Measurements from ENCODE around the gene PHC2.

PHC2 gene

GRCh38 chr1:33331444-33332356 is 99.2 kb downstream of the PHC2 start:
- no peak for DNase-seq (ENCODE audit: low spot score)

GRCh38 chr1:33330906-33331305 is 100.0 kb downstream of the PHC2 start:
- no peak for DNase-seq (ENCODE audit: low spot score)

DNA sequence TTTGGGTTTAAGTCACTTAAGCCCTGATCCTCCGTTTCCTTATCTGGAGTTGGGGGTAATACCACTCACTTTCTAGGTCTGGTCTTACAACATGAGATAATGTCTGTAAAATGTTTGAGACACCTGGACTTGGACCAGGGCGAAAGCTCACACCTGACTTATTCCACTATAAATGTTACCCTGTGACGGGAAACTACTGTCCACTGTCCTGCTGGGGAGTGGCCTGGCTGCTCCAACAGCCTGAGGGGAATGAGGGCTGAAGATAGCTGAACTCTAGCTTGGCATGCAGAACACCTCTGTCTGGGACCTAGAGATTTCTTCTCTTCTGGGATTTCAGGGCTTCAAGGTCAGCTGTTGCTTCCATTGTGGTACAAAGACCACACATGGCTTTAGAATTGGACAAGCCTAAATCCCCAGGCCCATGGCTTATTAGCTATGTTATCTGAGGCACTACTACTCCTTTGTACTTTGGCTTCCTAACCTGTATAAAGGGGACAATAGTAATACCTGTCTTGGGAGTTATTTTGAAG is 100.5 kb downstream of the PHC2 start:
- DNase-seq (ENCODE audit: low spot score), result no peak

DNA sequence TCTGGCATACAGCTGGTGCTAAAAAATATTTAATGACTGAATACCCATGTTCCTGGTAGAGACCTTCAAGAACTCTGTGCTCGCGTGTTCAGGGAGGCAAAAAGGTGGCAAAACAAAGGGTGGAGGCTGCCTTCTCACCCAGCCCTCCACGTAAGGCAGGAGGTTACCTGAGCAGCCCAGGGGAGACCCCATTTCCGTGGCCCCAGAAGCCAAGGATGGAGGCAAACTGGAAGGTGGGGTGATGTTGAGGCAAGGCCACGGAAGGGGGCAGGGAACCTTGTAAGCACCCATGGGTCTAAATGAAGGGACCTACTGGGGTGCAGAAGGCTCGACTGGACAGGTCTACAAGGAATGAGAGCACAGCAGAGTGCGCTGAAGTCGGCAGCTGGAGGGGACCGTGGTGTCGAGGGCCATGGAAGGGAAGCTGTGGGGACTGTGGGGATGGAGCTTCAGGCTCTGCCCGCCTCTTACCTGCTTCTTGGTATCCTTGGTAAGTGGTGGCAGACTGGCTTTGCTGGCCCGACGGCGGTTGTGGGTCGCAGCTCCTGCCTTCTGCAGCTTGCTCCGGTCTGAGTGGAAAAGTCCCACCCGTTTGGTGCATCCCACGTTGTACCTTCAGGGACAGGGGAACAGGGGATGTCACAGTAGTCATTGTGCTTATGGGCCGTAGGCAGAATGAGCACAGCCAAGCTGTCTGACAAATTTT is 101.1 kb downstream of the PHC2 start:
- no peak for DNase-seq (ENCODE audit: low spot score)

GRCh38 chr1:33328817-33329216 is 102.1 kb downstream of the PHC2 start:
- no peak for DNase-seq (ENCODE audit: low spot score)

DNA sequence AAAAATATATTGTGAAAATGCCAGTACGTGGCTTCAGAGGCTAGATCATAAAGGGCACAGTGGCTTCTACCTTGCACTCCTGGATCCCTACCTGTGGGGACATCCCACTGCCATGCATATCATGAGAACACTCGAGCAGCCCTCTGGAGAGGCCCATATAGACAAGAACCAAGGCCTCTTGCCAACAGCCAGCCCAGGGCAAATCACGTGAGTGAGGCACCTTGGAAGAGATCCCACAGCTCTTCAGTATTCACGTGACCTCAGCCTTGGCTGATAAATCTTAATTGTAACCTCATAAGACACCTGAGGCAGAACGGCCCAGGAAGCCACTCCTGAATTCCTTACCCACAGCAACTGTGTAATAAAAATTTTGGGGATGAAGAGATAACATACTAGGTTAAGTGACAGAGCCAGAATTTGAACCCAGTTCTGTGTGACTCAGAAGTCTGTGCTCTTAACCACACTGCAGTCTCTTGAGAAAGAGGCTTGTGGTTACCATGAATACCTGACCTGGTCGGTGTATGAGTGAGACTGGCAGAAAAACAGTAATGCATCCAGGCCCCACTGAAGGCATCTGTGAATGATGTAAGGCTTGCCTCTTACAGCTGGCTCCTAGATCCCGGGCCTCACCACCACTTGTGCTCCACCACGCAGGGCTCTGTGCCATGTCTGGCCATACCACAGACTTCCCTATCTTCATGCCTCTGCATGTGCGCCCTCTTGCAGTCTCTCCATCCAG is 103.1 kb downstream of the PHC2 start:
- DNase-seq (ENCODE audit: low spot score), result no peak

- no peak for DNase-seq (ENCODE audit: low spot score)
Measured at GRCh38 chr1:33326785-33327184, 104.1 kb downstream of the PHC2 start.

DNA sequence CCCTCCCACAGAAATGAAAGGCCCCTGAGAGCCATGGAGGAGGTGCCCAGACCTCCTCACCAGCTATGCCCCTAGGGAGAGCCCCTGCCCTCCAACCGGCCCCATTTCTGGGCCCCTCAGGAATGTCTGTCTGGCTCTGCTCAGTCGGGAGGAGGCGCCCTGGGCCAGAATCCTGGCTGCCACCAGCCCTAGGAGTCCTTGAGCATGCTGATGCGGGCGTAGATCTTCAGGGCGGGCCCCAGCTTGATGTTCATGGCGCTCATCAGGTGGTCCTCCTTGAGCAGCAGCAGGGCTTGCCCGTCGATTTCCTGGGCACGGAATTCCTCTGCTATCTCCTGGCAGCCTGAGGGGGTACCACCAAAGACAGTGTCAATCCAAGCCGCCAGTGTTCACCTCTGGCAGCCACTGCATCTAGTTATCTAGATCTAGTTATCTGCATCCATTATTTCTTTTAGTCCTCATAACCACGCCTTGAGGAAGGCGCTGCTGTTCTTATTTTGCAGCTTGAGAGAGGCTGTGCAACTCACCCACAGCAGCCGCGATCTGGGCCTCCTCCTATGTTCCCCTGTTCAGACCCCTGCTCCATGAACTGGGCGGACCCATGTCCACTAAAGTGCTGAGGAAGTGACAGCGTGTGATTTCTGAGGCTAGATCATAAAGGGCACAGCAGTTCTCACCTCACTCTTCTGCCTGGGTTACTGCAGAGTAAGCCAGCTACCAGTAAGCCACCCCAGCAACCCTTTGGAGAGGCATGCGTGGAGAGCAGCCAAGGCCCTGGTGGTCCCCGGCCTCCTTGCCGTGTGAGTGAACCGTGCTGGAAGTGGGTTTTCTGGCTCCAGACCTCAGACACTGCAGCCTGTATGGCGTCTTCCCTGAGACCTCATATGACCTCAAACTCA is 106.0 kb downstream of the PHC2 start:
- no peak for DNase-seq (ENCODE audit: low spot score)

- DNase-seq (ENCODE audit: low spot score), result no peak
Measured at GRCh38 chr1:33323663-33324477, 107.0 kb downstream of the PHC2 start.

DNA sequence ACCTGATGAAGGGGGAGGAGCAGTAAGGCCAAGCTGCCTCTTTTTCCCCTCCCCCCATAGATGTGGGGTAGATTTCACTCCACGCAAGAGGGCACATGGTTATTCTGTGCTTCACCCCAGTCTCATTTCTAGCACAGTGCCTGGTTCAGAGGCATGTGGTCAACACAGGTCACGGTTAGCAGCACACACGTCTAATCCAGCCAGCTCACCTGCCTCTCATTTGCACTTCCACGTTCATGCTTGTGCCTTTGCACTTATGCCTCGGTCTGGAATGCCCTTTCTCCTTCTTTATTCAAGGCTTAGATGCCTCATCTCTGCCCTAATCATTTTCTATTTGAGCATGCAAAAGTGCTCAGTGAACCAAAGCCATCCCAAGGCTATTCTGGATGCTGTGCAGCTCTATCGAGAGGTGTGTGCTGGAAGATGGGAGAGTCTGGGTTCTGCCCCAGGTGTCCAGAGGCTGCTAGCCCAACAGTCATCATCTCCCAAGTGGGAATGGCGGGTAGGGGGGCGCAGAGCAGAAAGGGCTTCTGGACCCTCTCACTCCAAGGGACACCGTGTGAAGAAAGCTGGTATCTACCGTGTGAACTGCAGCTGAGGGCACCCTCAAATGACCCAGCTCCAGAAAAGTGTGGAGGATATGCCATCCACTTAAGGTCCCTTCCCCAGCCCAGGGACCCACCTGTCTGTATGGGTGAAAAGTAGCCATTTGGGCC is 107.9 kb downstream of the PHC2 start:
- no peak for DNase-seq (ENCODE audit: low spot score)

GRCh38 chr1:33322109-33322508 is 108.8 kb downstream of the PHC2 start:
- DNase-seq (ENCODE audit: low spot score), result no peak

- DNase-seq (ENCODE audit: low spot score), result no peak
Measured at GRCh38 chr1:33321178-33321577, 109.7 kb downstream of the PHC2 start.

GRCh38 chr1:33320619-33321165 is 110.2 kb downstream of the PHC2 start, which contains the start of gene A3GALT2:
TSS of gene A3GALT2 (minus strand) at chr1:33321098. CDS start at chr1:33321098, 0 bp downstream.
- no peak for DNase-seq (ENCODE audit: low spot score)

- DNase-seq (ENCODE audit: low spot score), result no peak
Measured at GRCh38 chr1:33319949-33320618, 110.8 kb downstream of the PHC2 start.

DNA sequence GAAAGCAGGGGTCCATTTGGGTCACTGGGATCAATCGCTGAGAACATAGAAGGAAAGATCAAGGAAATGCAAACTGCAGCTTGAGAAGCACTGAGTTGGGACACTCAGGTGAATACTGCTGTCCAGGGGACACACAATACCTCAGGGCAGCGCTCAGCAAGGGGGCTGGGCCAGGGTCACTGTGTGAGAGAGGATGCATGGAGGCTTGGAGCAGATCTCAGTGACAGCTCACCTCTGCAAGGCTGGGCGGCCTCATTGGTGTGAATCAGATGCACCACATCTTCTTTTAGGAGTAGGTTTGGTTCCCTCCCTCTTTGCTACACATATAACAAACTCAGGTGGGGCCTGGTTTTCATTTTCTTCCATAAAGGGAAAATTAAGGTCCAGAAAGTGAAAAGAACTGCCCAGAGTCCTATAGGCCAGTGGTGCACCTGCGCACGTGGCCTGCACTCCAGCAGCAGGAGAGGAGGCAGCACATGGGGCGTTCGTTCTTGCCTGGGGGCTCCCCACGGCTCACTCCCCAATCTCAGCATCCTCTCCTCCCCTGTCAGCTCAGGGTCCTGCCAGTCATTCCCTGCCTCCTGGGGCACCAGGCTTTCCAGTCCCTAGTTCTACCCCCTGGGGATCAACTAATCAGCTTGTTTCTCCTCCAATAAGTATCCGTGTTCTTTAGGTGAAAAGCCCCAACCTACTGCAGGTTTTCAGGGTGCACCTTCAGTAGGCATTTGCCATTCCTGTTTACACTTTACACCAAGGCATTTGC is 111.5 kb downstream of the PHC2 start:
- no peak for DNase-seq (ENCODE audit: low spot score)

DNA sequence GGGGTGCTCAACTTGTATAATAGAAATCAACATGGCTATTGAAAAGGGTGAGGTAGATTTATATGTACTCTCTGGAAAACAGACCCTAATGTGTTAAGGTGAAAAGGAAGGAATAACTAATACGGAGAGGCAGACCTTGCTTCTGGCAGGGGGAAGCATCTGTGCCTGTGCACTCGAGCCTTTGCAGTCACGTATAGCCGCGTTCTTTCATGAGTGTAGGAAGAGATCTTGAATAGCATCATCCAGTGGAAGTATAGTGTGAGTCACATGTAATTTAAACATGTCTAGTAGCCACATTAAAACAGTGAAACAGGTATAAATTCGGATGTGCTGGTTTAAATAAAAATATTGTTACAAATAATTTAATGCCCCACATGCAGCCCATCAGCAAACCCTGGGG is 112.9 kb downstream of the PHC2 start:
- DNase-seq (ENCODE audit: low spot score), result no peak

DNA sequence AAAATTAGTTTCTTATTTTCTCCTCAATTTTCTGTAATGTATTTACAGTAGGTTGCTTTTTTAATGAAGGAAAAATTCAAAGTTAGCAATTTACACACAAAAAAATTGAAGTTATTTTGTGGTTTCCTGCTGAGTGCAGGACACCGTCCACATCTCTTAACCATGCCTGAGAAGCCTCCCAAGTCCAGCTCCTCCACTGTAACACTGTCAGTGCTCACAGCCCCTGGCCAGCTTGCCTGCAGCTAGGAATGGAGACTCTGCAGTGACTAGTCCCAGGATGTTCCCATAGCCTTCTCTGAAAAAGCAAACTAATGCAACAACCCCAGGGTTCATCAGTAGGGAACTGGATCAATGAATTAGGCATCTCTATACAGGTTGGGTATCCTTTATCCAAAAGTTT is 113.5 kb downstream of the PHC2 start:
- no peak for DNase-seq (ENCODE audit: low spot score)

GRCh38 chr1:33316601-33317000 is 114.3 kb downstream of the PHC2 start:
- DNase-seq (ENCODE audit: low spot score), result no peak
